Natural killer cell (primary cell): ENCODE results near the gene LSM6. TPM values are rescaled to one million over a fixed set of nuclear protein-coding genes. Genes with fewer than 3 reads are reported as not detected.

Experiments
- ATAC-seq, 3 donors: fragments of 150-1000 bp in 2 of 3; fragments of 200-7000 bp in 1 of 3; cut with Tn5 transposase; 1 replicate in 1 of 3; 2 replicates in 2 of 3; pipeline ENCODE4 v1.10.0; 2021; ENCODE audit warnings: mild to moderate bottlenecking in 2 of 3, moderate library complexity in 2 of 3
- DNase-seq, 2 donors: peaks; one replicate each; pipeline versions ENCODE4 v3.0.0 to v3.0.0-alpha.2; 2013 to 2021; ENCODE audit warnings: mixed read lengths in 1 of 2
- H3K27ac ChIP-seq: one replicate; pipeline ENCODE4 v1.5.1; 2013; ENCODE audit warnings: mild to moderate bottlenecking, low read length
- H3K27me3 ChIP-seq: one replicate; pipeline ENCODE4 v1.6.1; 2013; ENCODE audit warnings: low read length; ENCODE audit not compliant: control insufficient read depth, insufficient read depth
- H3K36me3 ChIP-seq: one replicate; pipeline ENCODE4 v1.6.1; 2013; ENCODE audit warnings: low read length; ENCODE audit not compliant: control insufficient read depth, insufficient read depth
- H3K4me1 ChIP-seq: one replicate; pipeline ENCODE4 v1.6.1; 2013; ENCODE audit warnings: low read length; ENCODE audit not compliant: control insufficient read depth, insufficient read depth
- H3K4me3 ChIP-seq: one replicate; pipeline ENCODE4 v1.5.1; 2013; ENCODE audit warnings: low read length
- H3K9me3 ChIP-seq: one replicate; pipeline ENCODE4 v1.6.1; 2013; ENCODE audit warnings: low read length; ENCODE audit not compliant: control insufficient read depth, insufficient read depth
- H3K27ac Mint-ChIP-seq, 2 donors: one replicate each; pipeline ENCODE4 v1.8.0; 2022; ENCODE audit warnings: mild to moderate bottlenecking in 2 of 2, mixed read lengths in 2 of 2, moderate library complexity in 1 of 2
- H3K27me3 Mint-ChIP-seq, 2 donors: one replicate each; pipeline ENCODE4 v1.8.0; 2022; ENCODE audit warnings: low read depth in 2 of 2, mixed read lengths in 2 of 2
- H3K36me3 Mint-ChIP-seq: one replicate; pipeline ENCODE4 v1.8.0; 2022; ENCODE audit warnings: mixed read lengths
- H3K4me1 Mint-ChIP-seq, 2 donors: one replicate each; pipeline ENCODE4 v1.8.0; 2022; ENCODE audit warnings: mixed read lengths in 2 of 2
- H3K4me3 Mint-ChIP-seq: one replicate; pipeline ENCODE4 v1.8.0; 2022; ENCODE audit warnings: mild to moderate bottlenecking, moderate library complexity, mixed read lengths
- H3K9me3 Mint-ChIP-seq, 2 donors: one replicate each; pipeline ENCODE4 v1.8.0; 2022; ENCODE audit warnings: mixed read lengths in 2 of 2
- CTCF ChIP-seq: fragments of 200-600 bp; IDR thresholded peaks from one replicate; pipeline ENCODE4 v1.8.0; 2022; ENCODE audit warnings: antibody characterized with exemption
- WGBS: methylation state at CpG from one replicate; pipeline ENCODE4 v1.1.7; 2013; ENCODE audit warnings: missing lambda C conversion rate; ENCODE audit not compliant: insufficient coverage; 5-methylcytosine and 5-hydroxymethylcytosine counted together
- intact Hi-C: fragments of 100-400 bp; cut with micrococcal nuclease; formaldehyde crosslinking; loops from one replicate; pipeline ENCODE4 v1.14.2; 2022
- total RNA-seq, 4 donors: library from RNA; stranded (reverse); fragments of 120-200 nt in 1 of 4; gene quantifications; one replicate each; pipeline versions ENCODE4 v1.2.3 to v1.2.4, GENCODE V29; 2013 to 2022

LSM6 gene
- total RNA-seq, 3 donors from 2014 or later (not counting 1 experiment from before 2014, with no cell fraction given): 23.8 to 27.5 (median 23.8) TPM

- H3K27ac Mint-ChIP-seq: peak overlapping the region; percentile 67 to 76
- H3K36me3 Mint-ChIP-seq: no peaks in the 10 kb centered on the region
- DNase-seq (no peak), ATAC-seq (no peak)
- H3K9me3 Mint-ChIP-seq: no peaks in the 10 kb centered on the region
- H3K4me3 Mint-ChIP-seq: no peak overlapping the region
- Histone ChIP-seq H3K4me1 (peaks cover 13% of the 10 kb centered on the region), H3K9me3 (no peaks in the 10 kb centered on the region), H3K27ac (no peak overlapping the region), H3K27me3 (no peaks in the 10 kb centered on the region), H3K4me3 (no peak overlapping the region), H3K36me3 (peaks cover 8% of the 10 kb centered on the region)
- H3K4me1 Mint-ChIP-seq: peaks cover 68 to 69% of the 10 kb centered on the region in 2 donors
- TF ChIP-seq CTCF: no peak
- 98% methylated on average over 8 of the region's 8 CpGs for WGBS
- intact Hi-C loops: loop anchor here (5.0 to 10.0 kb wide), 2 partner anchors 243 to 344 kb away; partner anchors contain the start of genes SLC10A7 and ZNF827
- no peaks in the 10 kb centered on the region for H3K27me3 Mint-ChIP-seq
Measured at GRCh38 chr4:146178126-146178525, 2.6 kb downstream of the LSM6 start.

- WGBS: 95% methylated on average over 6 of the region's 7 CpGs
- DNase-seq (no peak), ATAC-seq (no peak)
- H3K27me3 ChIP-seq: no peaks in the 10 kb centered on the region
- H3K9me3 Mint-ChIP-seq: no peaks in the 10 kb centered on the region
- H3K4me3 ChIP-seq: no peak overlapping the region
- peaks cover 21% of the 10 kb centered on the region for H3K36me3 ChIP-seq
- no peaks in the 10 kb centered on the region for H3K36me3 Mint-ChIP-seq
- no peaks in the 10 kb centered on the region for H3K9me3 ChIP-seq
- H3K27me3 Mint-ChIP-seq: no peaks in the 10 kb centered on the region
- intact Hi-C loops: loop anchor here (5.0 to 10.0 kb wide), 2 partner anchors 245 to 342 kb away; partner anchors contain the start of genes SLC10A7 and ZNF827
- no peak overlapping the region for H3K4me3 Mint-ChIP-seq
- H3K27ac ChIP-seq: no peak overlapping the region
- H3K4me1 ChIP-seq: peaks cover 13% of the 10 kb centered on the region
- H3K4me1 Mint-ChIP-seq: peaks cover 69 to 71% of the 10 kb centered on the region in 2 donors
- TF ChIP-seq CTCF: no peak
- peak overlapping the region; percentile 67 to 76 for H3K27ac Mint-ChIP-seq
Measured at GRCh38 chr4:146179784-146180370, 4.4 kb downstream of the LSM6 start.

- Histone ChIP-seq H3K27me3 (no peaks in the 10 kb centered on the region), H3K27ac (no peak overlapping the region), H3K9me3 (no peaks in the 10 kb centered on the region), H3K36me3 (peaks cover 41% of the 10 kb centered on the region), H3K4me3 (no peak overlapping the region), H3K4me1 (peaks cover 9% of the 10 kb centered on the region)
- H3K27ac Mint-ChIP-seq: peak overlapping the region in 1 of 2 donors; percentile 32
- 100% methylated on average over 3 of the region's 3 CpGs for WGBS
- no peak overlapping the region for H3K4me3 Mint-ChIP-seq
- H3K27me3 Mint-ChIP-seq: no peaks in the 10 kb centered on the region
- H3K4me1 Mint-ChIP-seq: peaks cover 51 to 56% of the 10 kb centered on the region in 2 donors
- intact Hi-C loops: no loop called here
- DNase-seq (no peak), ATAC-seq (no peak)
- H3K9me3 Mint-ChIP-seq: no peaks in the 10 kb centered on the region
- TF ChIP-seq CTCF: no peak
- H3K36me3 Mint-ChIP-seq: no peaks in the 10 kb centered on the region
Measured at GRCh38 chr4:146182443-146182842, 6.9 kb downstream of the LSM6 start.

- no peaks in the 10 kb centered on the region for H3K36me3 Mint-ChIP-seq
Measured at GRCh38 chr4:146183209-146183608, 7.7 kb downstream of the LSM6 start.

More at GRCh38 chr4:146183209-146183608, 7.7 kb downstream of the LSM6 start:
- TF ChIP-seq CTCF: no peak
- Mint-ChIP-seq H3K27me3 (no peaks in the 10 kb centered on the region), H3K9me3 (no peaks in the 10 kb centered on the region), H3K27ac (peak overlapping the region in 1 of 2 donors; percentile 32), H3K4me3 (no peak overlapping the region), H3K4me1 (peaks cover 45 to 52% of the 10 kb centered on the region in 2 donors)
- peaks cover 1% of the 10 kb centered on the region for H3K4me1 ChIP-seq
- intact Hi-C loops: no loop called here
- H3K4me3 ChIP-seq: no peak overlapping the region
- DNase-seq (no peak), ATAC-seq (no peak)
- H3K27ac ChIP-seq: no peak overlapping the region
- no peaks in the 10 kb centered on the region for H3K27me3 ChIP-seq
- H3K36me3 ChIP-seq: peaks cover 48% of the 10 kb centered on the region
- WGBS: 100% methylated on average over 2 of the region's 2 CpGs
- no peaks in the 10 kb centered on the region for H3K9me3 ChIP-seq
